Measurements from ENCODE around the gene NAPG.

GRCh38 chr18:10476338-10476791 is 49.5 kb upstream of the NAPG start:
- TF ChIP-seq, protein P1, sequence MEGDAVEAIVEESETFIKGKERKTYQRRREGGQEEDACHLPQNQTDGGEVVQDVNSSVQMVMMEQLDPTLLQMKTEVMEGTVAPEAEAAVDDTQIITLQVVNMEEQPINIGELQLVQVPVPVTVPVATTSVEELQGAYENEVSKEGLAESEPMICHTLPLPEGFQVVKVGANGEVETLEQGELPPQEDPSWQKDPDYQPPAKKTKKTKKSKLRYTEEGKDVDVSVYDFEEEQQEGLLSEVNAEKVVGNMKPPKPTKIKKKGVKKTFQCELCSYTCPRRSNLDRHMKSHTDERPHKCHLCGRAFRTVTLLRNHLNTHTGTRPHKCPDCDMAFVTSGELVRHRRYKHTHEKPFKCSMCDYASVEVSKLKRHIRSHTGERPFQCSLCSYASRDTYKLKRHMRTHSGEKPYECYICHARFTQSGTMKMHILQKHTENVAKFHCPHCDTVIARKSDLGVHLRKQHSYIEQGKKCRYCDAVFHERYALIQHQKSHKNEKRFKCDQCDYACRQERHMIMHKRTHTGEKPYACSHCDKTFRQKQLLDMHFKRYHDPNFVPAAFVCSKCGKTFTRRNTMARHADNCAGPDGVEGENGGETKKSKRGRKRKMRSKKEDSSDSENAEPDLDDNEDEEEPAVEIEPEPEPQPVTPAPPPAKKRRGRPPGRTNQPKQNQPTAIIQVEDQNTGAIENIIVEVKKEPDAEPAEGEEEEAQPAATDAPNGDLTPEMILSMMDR (IDR thresholded peaks at IDR 0.05), result no peak
- no peak for TF ChIP-seq POLR2A (IDR thresholded peaks at IDR 0.05)
